Fibroblast of villous mesenchyme (primary cell): ENCODE results near the gene ETNK2. TPM values are rescaled to one million over a fixed set of nuclear protein-coding genes. Genes with fewer than 3 reads are reported as not detected.
A peak's percentile ranks its signal among the peaks of the same experiment; 100 is the strongest.

ENCODE experiments used
- DNase-seq: peaks from one replicate; pipeline ENCODE4 v3.0.0-alpha.2; 2010; ENCODE audit warnings: low read depth
- H3K4me3 ChIP-seq: 2 replicates; pipeline ENCODE4 v1.5.1; 2011; ENCODE audit warnings: low read depth, mild to moderate bottlenecking, low read length
- total RNA-seq: library from RNA; depleted of rRNA; stranded (reverse); fragments of >200 nt; gene quantifications from 2 replicates; pipeline ENCODE4 v1.2.3, GENCODE V29; 2012
- TF ChIP-seq, protein P1 (sequence below): IDR thresholded peaks from 2 replicates; pipeline ENCODE4 v1.5.1; 2012; ENCODE audit warnings: low read depth, mild to moderate bottlenecking, low read length; ENCODE audit not compliant: insufficient read depth

Gene ETNK2
- total RNA-seq, 1 donor = 15.5 TPM

DNA sequence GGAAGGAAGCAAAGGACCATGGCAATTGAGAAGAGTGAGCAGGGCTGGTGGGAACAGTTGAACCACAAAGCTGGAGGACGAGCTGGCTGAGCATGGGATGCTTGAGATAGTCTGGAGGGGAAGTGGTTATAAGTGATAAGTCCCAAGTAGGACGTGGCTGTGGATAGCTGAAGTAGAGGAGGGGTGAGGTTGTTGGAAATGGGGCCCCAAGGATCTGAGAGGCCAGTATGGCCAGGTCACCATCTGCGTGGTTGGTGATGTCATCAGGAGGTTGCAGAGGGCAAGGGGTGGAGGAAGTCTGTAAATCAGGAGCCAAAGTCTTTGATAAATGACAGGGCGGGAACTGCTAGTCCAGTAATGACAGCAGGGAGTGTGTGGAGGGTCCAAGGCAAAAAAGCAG is 25.3 kb upstream of the ETNK2 start:
- TF ChIP-seq, protein P1, sequence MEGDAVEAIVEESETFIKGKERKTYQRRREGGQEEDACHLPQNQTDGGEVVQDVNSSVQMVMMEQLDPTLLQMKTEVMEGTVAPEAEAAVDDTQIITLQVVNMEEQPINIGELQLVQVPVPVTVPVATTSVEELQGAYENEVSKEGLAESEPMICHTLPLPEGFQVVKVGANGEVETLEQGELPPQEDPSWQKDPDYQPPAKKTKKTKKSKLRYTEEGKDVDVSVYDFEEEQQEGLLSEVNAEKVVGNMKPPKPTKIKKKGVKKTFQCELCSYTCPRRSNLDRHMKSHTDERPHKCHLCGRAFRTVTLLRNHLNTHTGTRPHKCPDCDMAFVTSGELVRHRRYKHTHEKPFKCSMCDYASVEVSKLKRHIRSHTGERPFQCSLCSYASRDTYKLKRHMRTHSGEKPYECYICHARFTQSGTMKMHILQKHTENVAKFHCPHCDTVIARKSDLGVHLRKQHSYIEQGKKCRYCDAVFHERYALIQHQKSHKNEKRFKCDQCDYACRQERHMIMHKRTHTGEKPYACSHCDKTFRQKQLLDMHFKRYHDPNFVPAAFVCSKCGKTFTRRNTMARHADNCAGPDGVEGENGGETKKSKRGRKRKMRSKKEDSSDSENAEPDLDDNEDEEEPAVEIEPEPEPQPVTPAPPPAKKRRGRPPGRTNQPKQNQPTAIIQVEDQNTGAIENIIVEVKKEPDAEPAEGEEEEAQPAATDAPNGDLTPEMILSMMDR = no peak
- DNase-seq = peak; percentile 24
- no peak overlapping the region for H3K4me3 ChIP-seq

DNA sequence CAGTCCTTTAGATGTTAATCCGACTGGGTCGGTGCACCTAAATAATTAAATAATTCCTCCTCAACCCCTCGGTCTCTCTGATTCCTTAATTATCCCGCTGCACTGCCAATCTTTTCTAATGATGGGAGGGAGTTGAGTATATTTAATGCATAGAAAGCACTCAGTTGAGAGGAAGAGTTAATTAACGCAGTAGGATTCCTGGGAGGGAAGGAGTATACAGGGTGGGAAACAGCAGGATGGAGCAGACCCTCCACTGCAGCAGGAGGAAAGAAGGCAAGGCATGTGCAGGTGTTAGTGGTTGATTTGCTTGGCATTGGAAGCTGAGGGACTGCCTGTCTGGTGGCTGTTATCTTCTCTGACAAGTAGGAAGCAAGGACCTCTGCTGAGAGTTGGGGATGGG is 24.2 kb upstream of the ETNK2 start:
- no peak for DNase-seq
- TF ChIP-seq, protein P1 = no peak
- no peak overlapping the region for H3K4me3 ChIP-seq

DNA sequence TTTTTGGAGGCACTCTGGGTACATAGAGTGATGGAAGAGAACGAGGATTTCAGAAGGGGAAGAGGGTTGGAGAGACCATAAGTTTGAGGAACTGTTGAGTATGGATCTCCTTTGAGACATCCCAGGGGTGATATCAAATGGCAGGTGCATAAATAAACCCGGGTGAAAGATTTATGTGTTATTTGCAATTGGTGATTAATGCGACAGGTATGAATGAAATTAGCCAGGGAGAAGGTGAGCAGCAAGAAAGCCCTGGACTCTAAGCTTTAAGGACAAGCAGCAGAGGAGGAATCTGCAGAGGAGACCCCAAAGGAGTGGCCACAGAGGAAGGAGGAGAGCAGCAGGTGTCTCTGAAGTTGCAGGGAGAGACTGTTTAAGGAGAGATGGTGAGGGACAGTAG is 23.1 kb upstream of the ETNK2 start:
- TF ChIP-seq, protein P1 = no peak
- no peak overlapping the region for H3K4me3 ChIP-seq
- DNase-seq = no peak

DNA sequence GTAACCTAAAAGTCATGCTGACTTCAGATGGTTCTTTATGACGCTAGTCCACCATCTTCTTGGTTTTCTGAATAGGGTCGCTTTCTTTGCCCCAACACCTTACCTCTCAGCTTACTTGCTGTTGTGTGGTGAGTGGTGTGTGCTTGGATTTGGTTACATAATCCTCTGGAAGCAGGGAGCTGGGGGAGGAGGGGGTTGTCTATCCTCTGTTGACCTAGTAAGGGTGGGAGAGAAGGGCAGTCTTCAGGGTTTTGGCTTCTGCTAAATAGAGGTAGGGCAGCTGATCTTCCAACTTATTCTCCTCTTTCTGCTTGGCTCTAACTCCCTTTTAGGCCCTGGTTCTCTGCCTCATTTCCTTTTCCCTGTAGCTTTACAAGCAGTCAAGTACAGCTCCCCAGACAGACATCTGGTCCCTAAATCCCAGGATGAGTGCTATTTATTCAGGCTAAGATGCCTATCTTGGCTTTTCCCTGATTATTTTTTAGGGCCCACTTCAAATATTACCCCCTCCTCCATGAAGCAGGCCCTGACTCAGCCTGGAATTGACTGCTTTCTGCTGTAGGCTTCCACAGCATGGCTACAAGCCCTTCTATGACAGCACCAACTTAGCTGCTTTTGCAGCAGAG is 20.7 kb upstream of the ETNK2 start:
- no peak overlapping the region for H3K4me3 ChIP-seq
- DNase-seq = peak; percentile 27
- TF ChIP-seq, protein P1 = no peak

DNA sequence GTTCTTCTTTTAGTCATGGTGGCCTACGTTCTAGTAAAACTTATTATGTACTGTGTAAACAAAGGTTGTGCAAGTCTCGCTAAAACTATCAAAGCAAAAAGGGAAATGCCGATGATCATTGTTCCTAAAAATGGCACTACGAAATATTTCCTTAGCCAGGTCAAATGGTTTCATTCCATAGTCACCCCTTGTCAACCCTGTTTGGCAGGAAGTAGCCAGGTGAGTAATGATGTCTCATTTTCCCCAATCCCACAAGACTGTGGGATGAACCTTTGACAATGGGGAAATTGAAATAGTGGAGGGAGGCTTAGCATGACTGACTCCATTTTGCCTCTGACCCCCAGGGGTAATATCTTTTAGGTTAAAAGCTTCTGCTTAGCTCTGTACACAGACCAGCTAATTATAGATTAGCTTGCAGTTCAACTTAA is 19.9 kb upstream of the ETNK2 start:
- TF ChIP-seq, protein P1 = no peak
- no peak overlapping the region for H3K4me3 ChIP-seq
- DNase-seq = peak; percentile 37

DNA sequence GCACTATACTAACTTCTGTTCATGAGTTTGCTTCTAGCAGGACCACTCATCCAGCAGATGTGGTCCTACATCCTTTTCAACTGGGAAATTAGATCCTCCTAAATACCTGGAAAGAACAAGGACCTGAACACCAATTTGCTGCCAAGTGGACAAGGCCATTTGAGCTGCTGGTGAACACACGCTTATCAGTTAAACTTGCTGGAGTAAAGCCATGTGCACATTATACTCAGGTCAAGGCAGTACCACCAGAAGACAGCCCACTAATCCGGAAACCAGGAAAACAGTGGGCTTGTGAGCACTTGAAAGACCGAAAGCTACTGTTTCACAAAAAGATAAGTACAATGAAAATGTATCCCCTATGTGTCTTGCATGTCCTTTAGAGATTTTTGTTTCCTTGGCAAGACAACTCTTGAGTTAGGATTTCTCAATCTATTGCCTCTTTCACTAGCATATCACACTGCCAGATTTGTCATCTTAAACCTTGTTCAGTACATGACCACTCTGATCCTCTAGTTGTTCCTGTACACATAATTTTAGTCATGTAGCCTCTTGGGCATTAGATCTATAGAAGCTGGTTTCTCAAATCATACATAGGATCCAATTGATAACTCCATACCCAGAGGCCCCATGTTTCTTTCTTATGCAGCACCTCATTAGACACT is 18.8 kb upstream of the ETNK2 start:
- no peak for DNase-seq
- TF ChIP-seq, protein P1 = no peak
- H3K4me3 ChIP-seq = no peak overlapping the region
